Gastroesophageal sphincter (tissue), 4 donors: ENCODE data around the gene PBX1. TPM values are rescaled to one million over a fixed set of nuclear protein-coding genes. Genes with fewer than 3 reads are reported as not detected.
A peak's percentile ranks its signal among the peaks of the same experiment; 100 is the strongest.

Experiments used
- ATAC-seq: fragments of 150-250 bp; one replicate; pipeline ENCODE4 v1.9.1; 2016; ENCODE audit warnings: mild to moderate bottlenecking, moderate library complexity
- H3K27ac ChIP-seq, 4 donors: fragments of 200-600 bp; sonication (generic) in 3 of 4; 1 replicate in 3 of 4; 2 replicates in 1 of 4; pipeline ENCODE4 v1.5.1; 2016 to 2019
- H3K27me3 ChIP-seq: fragments of 200-600 bp; sonication (generic); one replicate; pipeline ENCODE4 v1.5.1; 2019
- H3K36me3 ChIP-seq, 2 donors: fragments of 200-600 bp; sonication (generic); one replicate each; pipeline ENCODE4 v1.5.1; 2019; ENCODE audit warnings: control low read depth in 1 of 2
- H3K4me1 ChIP-seq, 3 donors: fragments of 200-600 bp; sonication (generic); 1 replicate in 2 of 3; 2 replicates in 1 of 3; pipeline ENCODE4 v1.5.1; 2016 to 2019; ENCODE audit warnings: control low read depth in 2 of 3
- H3K4me3 ChIP-seq, 2 donors: fragments of 200-600 bp; sonication (generic); one replicate each; pipeline ENCODE4 v1.5.1; 2019; ENCODE audit warnings: mild to moderate bottlenecking in 1 of 2, moderate library complexity in 1 of 2
- H3K9me3 ChIP-seq, 3 donors: fragments of 200-600 bp; sonication (generic); one replicate each; pipeline ENCODE4 v1.5.1; 2017 to 2019; ENCODE audit warnings: control low read depth in 2 of 3
- EP300 ChIP-seq: sonication (generic); formaldehyde crosslinking; IDR thresholded peaks from one replicate; pipeline ENCODE4 v1.6.1; 2017; ENCODE audit warnings: antibody characterized with exemption, mild to moderate bottlenecking
- POLR2A ChIP-seq, 2 donors: fragments of 450-650 bp; IDR thresholded peaks; one replicate each; pipeline ENCODE4 v1.6.1; 2017; ENCODE audit warnings: antibody characterized with exemption in 2 of 2, mild to moderate bottlenecking in 2 of 2, moderate library complexity in 1 of 2
- POLR2AphosphoS5 ChIP-seq: sonication (generic); formaldehyde crosslinking; IDR thresholded peaks from one replicate; pipeline ENCODE4 v1.6.1; 2017; ENCODE audit warnings: antibody characterized with exemption
- WGBS, 2 donors: methylation state at CpG; one replicate each; pipeline ENCODE4 v1.1.5; 2018; ENCODE audit warnings: low coverage in 1 of 2; 5-methylcytosine and 5-hydroxymethylcytosine counted together
- total RNA-seq, 4 donors: library from RNA; depleted of rRNA; stranded (reverse); fragments of >200 nt; gene quantifications; one replicate each; pipeline ENCODE4 v1.1.0, GENCODE V29; 2016
- TF ChIP-seq, protein P1 (sequence below), 4 experiments: fragments of 200-600 bp in 2 of 4; fragments of 450-650 bp in 2 of 4; sonication (generic) in 1 of 4; IDR thresholded peaks; one replicate each; pipeline ENCODE4 v1.5.1; 2017 to 2019; ENCODE audit warnings: antibody characterized with exemption in 4 of 4, mild to moderate bottlenecking in 2 of 4, moderate library complexity in 2 of 4

The PBX1 gene
- total RNA-seq, 4 donors from 2014 or later: 75.8 to 177 (median 140) TPM

DNA sequence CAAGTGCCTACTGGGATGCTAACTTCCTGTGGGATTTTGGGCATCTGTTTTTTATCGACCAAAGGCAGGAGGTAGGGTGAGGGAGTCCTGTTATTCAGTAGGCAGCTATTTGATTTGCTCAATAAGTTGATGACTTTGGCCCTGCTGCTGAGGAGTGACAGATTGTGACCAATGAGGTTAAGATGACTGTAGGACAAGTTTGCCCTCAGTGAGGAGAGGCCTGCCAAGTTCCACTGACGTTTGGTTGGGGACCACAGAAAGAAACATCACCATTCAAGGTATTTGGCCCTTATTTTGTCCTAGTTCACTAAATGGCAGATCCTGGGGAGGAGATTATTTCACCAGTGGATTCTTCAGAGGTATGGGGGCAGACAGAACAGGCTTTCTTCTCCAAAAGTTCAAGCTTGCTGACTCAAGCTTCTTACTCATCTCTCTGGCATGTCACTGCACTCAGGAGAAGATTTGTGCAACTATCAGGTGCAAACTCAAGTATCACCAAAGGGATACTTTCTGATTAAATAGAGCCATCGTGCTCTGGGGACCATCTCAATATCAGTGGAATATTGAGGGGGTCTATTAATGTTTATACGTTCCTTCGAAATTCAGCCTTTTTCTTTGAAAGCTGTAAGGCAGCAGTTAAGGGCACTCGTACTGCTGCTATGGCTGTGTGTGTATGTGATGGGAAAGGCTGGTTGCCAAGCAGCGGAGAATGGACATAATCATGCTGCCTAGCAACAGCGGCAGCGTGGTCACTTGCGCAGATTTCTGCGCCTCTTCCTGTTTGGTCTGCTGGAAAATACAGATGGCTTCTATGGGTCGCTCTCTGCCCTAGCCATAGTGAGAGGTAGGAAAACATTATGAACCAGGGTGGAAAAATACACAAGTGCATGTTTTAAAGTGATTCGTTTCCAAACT lies 78.7 kb downstream of the PBX1 start:
- peaks cover 35 to 99% (median 47%) of the 10 kb centered on the region in 3 donors for H3K4me1 ChIP-seq
- H3K4me3 ChIP-seq: no peak overlapping the region
- no peaks in the 10 kb centered on the region for H3K27me3 ChIP-seq
- peak; percentile 69 for ATAC-seq
- H3K36me3 ChIP-seq: no peaks in the 10 kb centered on the region
- H3K9me3 ChIP-seq: no peaks in the 10 kb centered on the region
- 23 to 30% methylated on average over 7 to 10 of the region's 13 CpGs for WGBS, 2 donors
- H3K27ac ChIP-seq: peak overlapping the region; percentile 62 to 89 (median 80)
- TF ChIP-seq POLR2AphosphoS5 (peak; percentile 56), POLR2A (IDR thresholded peaks at IDR 0.05) (no peak)

- 29 to 49% methylated on average over 7 to 11 of the region's 14 CpGs for WGBS, 2 donors
Observed at GRCh38 chr1:164638492-164639202, 79.7 kb downstream of the PBX1 start.

GRCh38 chr1:164640686-164641352 lies 81.8 kb downstream of the PBX1 start:
- Histone ChIP-seq H3K4me3 (no peak overlapping the region), H3K4me1 (peaks cover 41 to 100% (median 42%) of the 10 kb centered on the region in 3 donors), H3K36me3 (no peaks in the 10 kb centered on the region), H3K27me3 (no peaks in the 10 kb centered on the region), H3K9me3 (no peaks in the 10 kb centered on the region), H3K27ac (peak overlapping the region; percentile 1 to 81 (median 80))
- WGBS, 2 donors: 29 to 31% methylated on average over 4 of the region's 5 CpGs
- TF ChIP-seq POLR2A (IDR thresholded peaks at IDR 0.05) (no peak), POLR2AphosphoS5 (no peak), EP300 (no peak)
- TF ChIP-seq, protein P1, sequence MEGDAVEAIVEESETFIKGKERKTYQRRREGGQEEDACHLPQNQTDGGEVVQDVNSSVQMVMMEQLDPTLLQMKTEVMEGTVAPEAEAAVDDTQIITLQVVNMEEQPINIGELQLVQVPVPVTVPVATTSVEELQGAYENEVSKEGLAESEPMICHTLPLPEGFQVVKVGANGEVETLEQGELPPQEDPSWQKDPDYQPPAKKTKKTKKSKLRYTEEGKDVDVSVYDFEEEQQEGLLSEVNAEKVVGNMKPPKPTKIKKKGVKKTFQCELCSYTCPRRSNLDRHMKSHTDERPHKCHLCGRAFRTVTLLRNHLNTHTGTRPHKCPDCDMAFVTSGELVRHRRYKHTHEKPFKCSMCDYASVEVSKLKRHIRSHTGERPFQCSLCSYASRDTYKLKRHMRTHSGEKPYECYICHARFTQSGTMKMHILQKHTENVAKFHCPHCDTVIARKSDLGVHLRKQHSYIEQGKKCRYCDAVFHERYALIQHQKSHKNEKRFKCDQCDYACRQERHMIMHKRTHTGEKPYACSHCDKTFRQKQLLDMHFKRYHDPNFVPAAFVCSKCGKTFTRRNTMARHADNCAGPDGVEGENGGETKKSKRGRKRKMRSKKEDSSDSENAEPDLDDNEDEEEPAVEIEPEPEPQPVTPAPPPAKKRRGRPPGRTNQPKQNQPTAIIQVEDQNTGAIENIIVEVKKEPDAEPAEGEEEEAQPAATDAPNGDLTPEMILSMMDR (IDR thresholded peaks at IDR 0.05): no peak
- ATAC-seq: no peak

More at GRCh38 chr1:164638492-164639202, 79.7 kb downstream of the PBX1 start:
- Histone ChIP-seq H3K27me3 (no peaks in the 10 kb centered on the region), H3K9me3 (no peaks in the 10 kb centered on the region), H3K36me3 (no peaks in the 10 kb centered on the region), H3K27ac (peak overlapping the region; percentile 62 to 89 (median 80)), H3K4me3 (no peak overlapping the region), H3K4me1 (peaks cover 41 to 100% (median 47%) of the 10 kb centered on the region in 3 donors)
- no peak for ATAC-seq
- no peak for TF ChIP-seq POLR2A (IDR thresholded peaks at IDR 0.05)
- no peak for TF ChIP-seq POLR2AphosphoS5
- no peak for TF ChIP-seq EP300
- TF ChIP-seq, protein P1 (IDR thresholded peaks at IDR 0.05): no peak

GRCh38 chr1:164641353-164641730 lies 82.4 kb downstream of the PBX1 start:
- Histone ChIP-seq H3K27ac (peak overlapping the region; percentile 1 to 81 (median 80)), H3K27me3 (no peaks in the 10 kb centered on the region), H3K36me3 (no peaks in the 10 kb centered on the region), H3K4me3 (no peak overlapping the region), H3K4me1 (peaks cover 40 to 100% (median 41%) of the 10 kb centered on the region in 3 donors), H3K9me3 (no peaks in the 10 kb centered on the region)
- 22 to 50% methylated on average over 1 to 4 of the region's 5 CpGs for WGBS, 2 donors
- ATAC-seq: peak; percentile 46
- no peak for TF ChIP-seq POLR2A (IDR thresholded peaks at IDR 0.05)
- TF ChIP-seq, protein P1 (IDR thresholded peaks at IDR 0.05): no peak
- no peak for TF ChIP-seq EP300
- TF ChIP-seq POLR2AphosphoS5: no peak

DNA sequence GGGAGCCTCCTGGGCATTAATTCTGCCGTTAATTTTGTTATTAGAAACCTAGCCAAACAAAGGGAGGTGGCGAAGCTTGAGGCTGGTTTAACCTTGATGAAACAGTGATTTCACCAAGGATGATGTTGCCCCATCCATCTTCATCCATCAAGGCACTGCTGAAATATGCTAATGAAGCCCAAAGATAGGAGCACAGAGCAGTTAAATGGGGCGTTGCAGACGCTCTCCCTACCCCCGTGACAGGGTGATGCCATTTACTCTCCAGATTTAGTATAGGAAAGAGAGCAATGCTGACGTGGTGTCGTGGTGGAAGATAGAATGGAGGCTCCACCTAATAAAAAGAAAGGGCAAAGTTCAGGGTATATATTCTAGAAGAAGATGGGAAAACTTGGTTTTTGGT lies 84.0 kb downstream of the PBX1 start:
- H3K4me1 ChIP-seq: peaks cover 39 to 100% (median 45%) of the 10 kb centered on the region in 3 donors
- H3K4me3 ChIP-seq: no peak overlapping the region
- WGBS, 2 donors: 62 to 73% methylated on average over 5 to 7 of the region's 7 CpGs
- no peaks in the 10 kb centered on the region for H3K9me3 ChIP-seq
- TF ChIP-seq POLR2A (IDR thresholded peaks at IDR 0.05): no peak
- TF ChIP-seq, protein P1 (IDR thresholded peaks at IDR 0.05): no peak
- TF ChIP-seq EP300: no peak
- no peak for TF ChIP-seq POLR2AphosphoS5
- no peaks in the 10 kb centered on the region for H3K27me3 ChIP-seq
- H3K36me3 ChIP-seq: no peaks in the 10 kb centered on the region
- H3K27ac ChIP-seq: peak overlapping the region in 3 of 4 donors; percentile 9 to 81 (median 80)
- ATAC-seq: no peak
